GM18951 (cell line): Measurements from ENCODE around the gene UGCG.
"Not testable (repeated sequence)": the region's sequence is repeated elsewhere in the genome, so short reads cannot be mapped to it uniquely, and the experiment has no call there.

ENCODE experiments used
- POLR2A ChIP-seq: IDR thresholded peaks from 4 replicates; pipeline ENCODE4 v1.6.1; 2011; ENCODE audit warnings: mild to moderate bottlenecking; ENCODE audit not compliant: insufficient read length, insufficient read depth; ENCODE audit errors: extremely low read depth
- in situ Hi-C: fragments of 300-500 bp; cut with MboI; formaldehyde crosslinking; loops from one replicate; pipeline ENCODE4 v1.12.0; 2022; ENCODE audit warnings: low sequenced_read_pairs, mixed read lengths, inconsistent platforms; ENCODE audit not compliant: unreplicated experiment

UGCG gene

GRCh38 chr9:111873901-111874300 lies 22.7 kb upstream of the UGCG start:
- TF ChIP-seq POLR2A, result no peak
- in situ Hi-C loops, result no loop called here

GRCh38 chr9:111874500-111874899 lies 22.1 kb upstream of the UGCG start:
- TF ChIP-seq POLR2A, result no peak
- in situ Hi-C loops, result no loop called here

- in situ Hi-C loops, result not testable (repeated sequence)
These were observed 21.3 kb upstream of the UGCG start for GRCh38 chr9:111875291-111875690.

- in situ Hi-C loops, result not testable (repeated sequence)
These were observed 20.9 kb upstream of the UGCG start for GRCh38 chr9:111875691-111876090.

DNA sequence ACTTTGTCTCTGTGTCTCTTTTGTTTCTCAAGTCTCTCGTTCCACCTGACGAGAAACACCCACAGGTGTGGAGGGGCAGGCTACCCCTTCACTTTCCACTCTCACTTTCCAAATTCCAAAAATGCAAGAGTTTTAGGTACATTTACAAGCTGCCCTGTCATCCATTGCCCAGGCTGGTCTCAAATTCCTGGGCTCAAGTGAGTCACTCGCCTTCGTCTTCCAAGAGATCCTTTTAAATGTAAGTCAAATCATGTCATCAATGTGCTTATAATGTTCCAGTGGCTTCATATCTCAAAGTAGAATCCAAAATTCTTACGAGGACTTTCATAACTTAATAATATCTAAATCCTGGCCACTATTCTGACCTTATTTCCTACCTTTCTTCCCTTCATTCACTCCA lies 20.4 kb upstream of the UGCG start:
- no peak for TF ChIP-seq POLR2A
- in situ Hi-C loops, result no loop called here

DNA sequence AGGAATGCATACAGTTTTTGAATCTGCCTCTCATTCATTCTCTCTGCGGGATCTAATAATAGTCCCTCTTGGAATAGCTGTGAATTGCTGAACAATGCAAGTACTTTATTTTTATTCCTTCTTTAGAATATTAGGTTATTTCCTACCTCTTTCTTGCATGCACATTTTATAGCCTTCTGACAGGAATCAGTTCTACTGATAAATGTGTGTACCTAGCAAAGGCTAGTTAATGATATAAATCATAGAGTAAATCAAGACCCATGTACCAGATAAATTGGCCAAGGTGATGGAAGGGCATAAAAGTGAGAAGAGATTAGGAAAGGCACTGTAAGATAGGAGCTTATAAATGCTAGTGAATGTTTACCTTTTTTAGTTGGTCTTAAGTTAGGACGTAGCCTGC lies 19.2 kb upstream of the UGCG start:
- in situ Hi-C loops, result no loop called here
- no peak for TF ChIP-seq POLR2A

DNA sequence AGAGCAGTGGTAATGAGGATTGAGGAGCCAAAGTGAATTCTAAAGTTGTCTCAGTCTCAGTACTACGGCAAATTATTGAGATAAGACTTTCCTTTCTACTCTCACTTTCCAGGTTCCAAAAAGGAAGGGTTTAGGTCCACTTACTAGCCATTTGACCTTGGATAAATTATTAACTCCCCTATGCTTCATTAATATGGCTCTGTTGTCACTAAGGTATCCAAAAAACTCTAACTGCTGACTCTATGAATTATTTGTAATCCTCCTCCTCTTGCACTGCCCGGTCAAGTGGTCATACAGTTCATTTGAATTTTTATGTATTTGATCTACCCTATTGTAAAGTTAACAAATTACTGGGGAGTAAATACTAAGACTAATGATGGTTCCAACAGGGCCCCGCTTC lies 17.7 kb upstream of the UGCG start:
- no peak for TF ChIP-seq POLR2A
- in situ Hi-C loops, result no loop called here

DNA sequence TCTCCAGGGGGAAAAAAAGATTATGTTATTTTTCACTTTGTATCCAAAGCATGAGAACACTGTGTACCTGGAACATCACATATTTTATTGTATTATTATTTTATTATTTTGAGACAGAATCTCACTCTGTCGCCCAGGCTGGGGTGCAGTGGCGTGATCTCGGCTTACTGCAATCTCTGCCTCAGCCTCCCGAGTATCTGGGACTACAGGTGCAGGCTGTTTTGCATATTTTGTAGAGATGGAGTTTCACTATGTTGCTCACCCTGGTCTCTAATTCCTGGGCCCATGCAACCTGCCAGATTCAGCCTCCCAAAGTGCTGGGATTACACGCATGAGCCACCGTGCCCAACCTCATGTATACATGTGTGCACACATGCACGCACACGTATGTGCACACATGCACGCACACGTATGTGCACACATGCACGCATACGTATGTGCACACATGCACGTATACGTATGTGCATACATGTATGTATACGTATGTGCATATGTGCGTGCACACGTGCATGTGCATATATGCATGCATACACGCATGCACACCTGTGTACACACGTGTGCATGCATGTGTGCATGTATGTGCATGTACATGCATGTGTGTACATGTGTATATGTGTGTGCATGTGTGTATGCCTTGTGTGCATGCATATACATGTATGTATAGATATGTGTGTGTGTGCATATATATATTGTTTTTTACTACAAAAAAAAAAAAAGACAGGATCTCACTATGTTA lies 9.5 kb upstream of the UGCG start:
- no peak for TF ChIP-seq POLR2A
- in situ Hi-C loops, result no loop called here

GRCh38 chr9:111890334-111890733 lies 6.3 kb upstream of the UGCG start:
- TF ChIP-seq POLR2A, result no peak
- in situ Hi-C loops, result no loop called here

DNA sequence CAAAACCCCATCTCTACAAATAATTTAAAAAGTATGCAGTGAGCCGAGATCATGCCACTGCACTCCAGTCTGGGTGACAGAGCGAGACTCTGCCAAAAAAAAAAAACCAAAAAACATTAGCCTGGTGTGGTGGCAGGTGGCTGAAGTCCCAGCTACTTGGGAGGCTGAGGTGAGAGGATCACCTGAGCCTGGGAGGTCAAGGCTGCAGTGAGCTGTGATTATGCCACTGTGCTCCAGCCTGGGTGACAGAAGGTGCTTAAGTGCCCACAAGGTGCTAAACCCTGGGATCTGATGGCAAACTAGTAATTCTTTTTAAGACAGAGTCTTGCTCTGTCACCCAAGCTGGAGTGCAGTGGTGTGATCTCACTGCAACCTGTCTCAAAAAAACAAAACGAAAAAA lies 5.7 kb upstream of the UGCG start:
- in situ Hi-C loops, result not testable (repeated sequence)

GRCh38 chr9:111891910-111892499 lies 4.6 kb upstream of the UGCG start:
- in situ Hi-C loops, result no loop called here
- no peak for TF ChIP-seq POLR2A

- in situ Hi-C loops, result no loop called here
- peak; percentile 6 for TF ChIP-seq POLR2A
These were observed 457 bp downstream of the UGCG start for GRCh38 chr9:111896942-111897600.

DNA sequence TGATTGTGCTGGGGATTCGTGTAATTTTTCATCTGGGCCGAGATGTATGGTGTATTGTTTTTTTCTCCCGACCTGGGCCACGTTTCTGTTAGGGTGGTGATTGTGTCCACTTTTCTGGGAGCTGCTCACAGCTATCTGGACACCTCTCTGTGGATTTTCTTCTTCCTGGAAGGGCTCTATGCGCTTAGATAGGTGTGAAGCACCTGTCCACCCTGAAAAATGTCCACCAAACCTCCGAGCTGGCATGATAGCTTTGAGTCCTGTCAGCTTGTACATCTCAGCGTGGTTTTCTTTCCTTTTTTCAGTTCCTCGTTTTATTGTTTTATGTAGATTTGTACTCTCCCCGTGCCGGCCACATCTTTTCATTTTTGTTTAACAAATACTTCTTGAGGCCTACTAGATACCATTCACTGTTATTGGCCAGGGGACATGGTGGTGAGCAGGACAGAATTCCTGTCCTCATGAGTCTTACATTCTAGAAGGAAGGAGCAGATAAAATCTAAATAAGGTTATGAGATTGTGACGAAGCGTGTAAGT lies 1.1 kb downstream of the UGCG start:
- TF ChIP-seq POLR2A, result peak; percentile 14
- in situ Hi-C loops, result no loop called here

DNA sequence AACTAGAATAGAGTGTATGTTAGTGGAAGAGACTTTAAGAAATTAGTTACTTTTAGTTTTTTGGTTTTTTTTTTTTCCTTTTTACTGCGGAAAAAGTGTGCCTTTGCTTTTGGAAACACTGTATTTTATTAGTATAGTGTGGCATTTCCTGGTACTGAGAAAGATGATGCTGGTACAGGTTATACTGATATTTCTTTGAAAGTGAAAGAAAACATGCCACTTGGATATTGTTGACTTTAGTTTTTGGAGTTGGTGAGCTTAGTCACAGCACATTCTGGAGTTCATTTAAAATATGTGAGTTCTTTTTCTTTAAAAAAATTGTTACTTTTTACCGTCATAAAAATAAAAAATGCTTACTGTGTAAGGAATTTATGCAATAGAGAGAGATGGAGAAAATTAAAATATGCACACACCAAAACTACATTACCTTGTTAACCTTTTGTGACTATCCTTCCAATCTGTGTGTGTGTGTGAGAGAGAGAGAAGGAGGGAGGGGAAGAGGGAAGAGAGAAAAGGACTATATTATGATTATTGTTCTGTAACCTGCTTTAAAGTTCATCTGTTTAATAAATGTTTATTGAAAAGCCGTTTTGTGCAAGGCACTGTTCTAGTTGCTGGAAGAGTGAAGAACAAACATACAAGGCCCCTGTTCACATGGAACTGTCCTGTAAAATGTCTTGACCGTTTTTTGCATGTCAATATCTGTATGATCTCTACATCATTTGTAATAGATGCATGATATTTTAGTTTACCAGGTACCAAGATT lies 1.9 kb downstream of the UGCG start:
- TF ChIP-seq POLR2A, result no peak
- in situ Hi-C loops, result no loop called here
